Measurements from ENCODE around the gene PRPF6.

PRPF6 gene

DNA sequence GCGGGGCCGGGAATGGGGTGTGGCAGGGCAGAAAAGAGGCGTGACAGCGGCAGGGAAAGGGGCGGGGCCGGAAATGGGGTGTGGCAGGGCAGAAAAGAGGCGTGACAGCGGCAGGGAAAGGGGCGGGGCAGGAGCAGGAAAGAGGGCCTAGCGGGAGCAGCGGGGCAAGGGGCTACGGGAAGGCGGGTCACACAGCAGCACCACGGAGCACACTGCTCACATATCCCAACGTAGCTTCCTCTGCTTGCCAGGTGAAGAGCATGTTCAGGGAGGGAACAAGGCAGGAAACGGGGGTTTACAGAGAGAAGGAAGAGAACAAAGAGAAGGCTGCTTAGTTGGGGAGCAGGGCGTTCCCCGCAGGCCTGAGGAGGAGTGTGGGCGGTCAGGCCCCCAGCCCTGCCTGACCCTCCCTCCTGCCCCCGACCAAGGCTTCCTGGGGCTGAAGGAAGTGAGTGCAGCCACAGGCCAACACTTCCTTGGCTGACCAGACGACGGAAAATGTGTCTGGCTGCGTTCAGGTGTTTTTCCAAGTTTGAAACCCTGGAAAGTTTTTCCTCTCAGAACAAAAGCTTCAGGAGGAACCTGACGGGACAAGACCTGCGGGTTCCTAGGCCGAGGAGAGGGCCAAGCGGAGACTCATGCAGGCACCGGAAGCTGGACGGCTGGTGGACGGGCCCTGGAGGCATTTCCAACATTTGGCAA lies 38.5 kb upstream of the PRPF6 start:
- Mint-ChIP-seq H3K36me3 (ENCODE audit: insufficient read depth) (peaks cover 35% of the 10 kb centered on the region), H3K4me1 (ENCODE audit: low read depth in 2 of 2) (peaks cover 17 to 20% of the 10 kb centered on the region in 2 donors), H3K27ac (peak overlapping the region in 1 of 2 donors; percentile 85), H3K9me3 (peaks cover 0 to 1% of the 10 kb centered on the region in 2 donors), H3K4me3 (peak overlapping the region in 1 of 2 donors; percentile 51), H3K27me3 (no peaks in the 10 kb centered on the region)
- no peak for ATAC-seq (replicated peaks)
- no peak for DNase-seq

DNA sequence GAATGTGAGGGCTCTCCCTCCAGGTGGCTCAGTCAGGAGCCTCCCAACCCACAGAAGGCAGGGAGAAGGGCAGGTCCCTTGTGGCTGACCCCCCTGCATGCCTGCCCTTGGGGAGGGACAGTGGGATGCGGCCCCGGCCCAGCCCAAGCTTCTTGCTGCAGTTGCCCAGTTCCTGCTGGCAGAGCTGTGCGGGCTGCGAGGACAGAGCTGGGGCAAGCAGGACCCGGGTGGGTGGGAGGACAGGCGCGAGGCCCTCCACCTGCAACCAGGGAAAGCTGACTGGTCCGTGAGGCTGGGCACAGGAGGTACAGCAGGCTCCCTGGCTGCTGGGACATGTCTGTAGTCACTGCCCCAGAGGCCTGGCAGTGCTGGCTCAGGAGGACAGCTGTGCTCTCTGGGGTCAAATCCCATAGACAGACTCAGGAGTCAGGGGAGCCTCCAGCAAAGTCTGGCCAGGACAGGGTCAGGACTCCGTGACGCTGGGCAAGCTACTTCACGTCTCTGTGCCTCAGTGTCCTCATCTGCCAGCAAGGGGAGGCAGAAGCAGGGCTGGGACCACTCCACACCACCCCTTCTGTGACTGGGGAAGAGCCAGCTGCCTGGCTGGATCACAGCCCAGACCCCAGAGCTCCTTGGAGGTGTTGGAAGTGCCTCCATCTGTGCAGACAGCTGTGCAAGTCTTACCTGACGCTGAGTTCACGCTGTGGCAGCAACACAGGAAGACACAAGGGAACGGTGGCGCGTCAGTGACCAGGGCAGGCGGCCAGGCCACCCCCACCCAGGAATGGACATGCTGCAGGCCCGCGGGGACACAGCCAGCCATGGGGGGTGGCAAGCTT lies 37.7 kb upstream of the PRPF6 start:
- H3K36me3 Mint-ChIP-seq (ENCODE audit: insufficient read depth) = peaks cover 35% of the 10 kb centered on the region
- DNase-seq (no peak), ATAC-seq (replicated peaks) (no peak)
- H3K27ac Mint-ChIP-seq = no peak overlapping the region
- H3K27me3 Mint-ChIP-seq = no peaks in the 10 kb centered on the region
- peaks cover 0 to 1% of the 10 kb centered on the region in 2 donors for H3K9me3 Mint-ChIP-seq
- H3K4me1 Mint-ChIP-seq (ENCODE audit: low read depth in 2 of 2) = peaks cover 22 to 28% of the 10 kb centered on the region in 2 donors
- H3K4me3 Mint-ChIP-seq = peak overlapping the region in 1 of 2 donors; percentile 23

DNA sequence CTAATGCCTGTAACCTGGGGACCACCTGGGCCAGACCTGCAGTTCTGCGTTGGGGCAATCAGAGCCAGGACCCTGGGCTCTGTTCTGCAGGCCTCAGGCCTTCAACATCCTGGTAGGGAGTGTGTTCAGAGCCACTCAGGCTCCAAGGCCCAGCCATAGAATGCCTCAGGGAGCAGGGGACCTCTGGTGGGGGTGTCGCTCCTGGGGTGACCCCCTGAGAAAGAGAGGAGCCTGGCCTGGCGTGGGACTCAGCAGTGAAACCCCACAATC lies 37.2 kb upstream of the PRPF6 start:
- ATAC-seq (replicated peaks) = no peak
- Mint-ChIP-seq H3K27me3 (no peaks in the 10 kb centered on the region), H3K9me3 (peaks cover 0 to 1% of the 10 kb centered on the region in 2 donors), H3K4me1 (ENCODE audit: low read depth in 2 of 2) (peaks cover 27 to 33% of the 10 kb centered on the region in 2 donors), H3K4me3 (no peak overlapping the region), H3K36me3 (ENCODE audit: insufficient read depth) (peaks cover 41% of the 10 kb centered on the region), H3K27ac (no peak overlapping the region)
- no peak for DNase-seq

DNA sequence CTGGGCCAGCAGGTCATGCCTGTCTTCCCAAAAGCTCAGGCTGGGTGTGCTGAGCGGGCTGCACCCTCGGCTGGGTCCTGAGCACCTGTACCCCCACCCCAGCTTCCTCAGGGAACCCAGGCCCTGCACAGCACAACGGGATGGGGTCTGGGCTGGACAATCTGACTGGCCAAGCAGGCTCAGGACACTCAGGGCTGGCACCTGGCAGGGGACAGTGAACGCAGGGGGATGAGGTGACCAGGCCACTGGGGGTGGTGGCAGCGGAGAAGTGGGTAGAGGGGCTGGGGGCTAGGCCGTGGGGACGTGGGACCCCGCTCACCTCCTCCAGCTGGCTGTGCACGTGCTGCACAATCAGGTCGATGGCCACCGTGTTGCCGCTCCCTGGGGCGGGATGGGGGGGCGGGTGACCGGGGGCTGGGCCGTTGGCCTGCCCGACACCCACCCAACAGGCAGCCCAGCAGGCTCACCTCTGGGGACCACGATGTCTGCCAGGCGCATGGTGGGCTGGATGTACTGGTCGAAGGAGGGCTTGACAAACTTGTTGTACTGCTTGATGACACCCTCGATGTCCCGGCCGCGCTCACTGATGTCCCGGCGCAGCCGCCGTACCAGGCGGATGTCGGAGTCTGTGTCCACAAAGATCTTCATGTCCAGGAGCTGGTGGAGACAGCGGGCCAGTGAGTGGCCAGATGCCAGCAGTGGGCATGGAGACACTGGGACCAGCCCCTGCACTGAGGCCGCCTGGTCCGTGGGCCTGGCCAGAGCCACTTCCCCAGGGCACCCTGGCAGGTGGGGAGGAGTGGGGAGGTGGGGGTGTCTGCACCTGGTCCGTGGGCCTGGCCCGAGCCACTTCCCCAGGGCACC lies 36.6 kb upstream of the PRPF6 start:
- no peak overlapping the region for H3K27ac Mint-ChIP-seq
- peaks cover 33 to 38% of the 10 kb centered on the region in 2 donors for H3K4me1 Mint-ChIP-seq (ENCODE audit: low read depth in 2 of 2)

DNA sequence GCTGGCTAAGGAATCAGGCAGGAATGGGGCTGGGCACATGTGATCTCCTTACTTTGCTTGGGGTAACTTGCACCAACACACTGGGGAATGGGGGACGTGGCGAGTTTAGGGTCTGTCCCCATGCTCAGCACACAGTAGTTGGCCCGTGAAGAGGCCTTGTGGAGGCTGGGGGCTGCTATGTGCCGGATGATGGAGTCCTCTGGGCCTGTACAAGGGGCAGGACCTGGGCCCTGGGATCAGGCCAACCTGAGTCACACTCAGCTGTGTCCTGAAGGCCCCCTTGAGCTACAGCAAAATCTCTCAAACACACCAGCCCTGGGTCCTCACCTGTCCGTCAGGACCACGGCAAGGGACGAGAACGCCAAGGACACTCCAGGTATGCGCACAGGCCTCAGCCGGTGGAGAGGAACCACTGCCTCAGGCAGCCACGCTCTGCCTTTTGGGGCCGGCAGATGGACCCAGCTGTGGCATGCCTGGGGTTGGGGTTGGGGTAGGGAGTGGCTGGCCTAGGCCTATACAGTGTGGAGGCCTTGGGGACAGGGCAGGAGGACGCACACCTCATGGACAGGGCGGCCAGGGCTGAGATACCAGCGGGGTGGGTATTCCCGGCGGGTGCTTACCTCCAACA lies 35.8 kb upstream of the PRPF6 start:
- H3K9me3 Mint-ChIP-seq = peaks cover 0 to 1% of the 10 kb centered on the region in 2 donors
- H3K4me1 Mint-ChIP-seq (ENCODE audit: low read depth in 2 of 2) = peaks cover 38 to 42% of the 10 kb centered on the region in 2 donors
- no peak overlapping the region for H3K4me3 Mint-ChIP-seq
- peaks cover 51% of the 10 kb centered on the region for H3K36me3 Mint-ChIP-seq (ENCODE audit: insufficient read depth)
- DNase-seq (no peak), ATAC-seq (replicated peaks) (no peak)
- H3K27ac Mint-ChIP-seq = no peak overlapping the region
- H3K27me3 Mint-ChIP-seq = no peaks in the 10 kb centered on the region

More for the DNA sequence above, 36.6 kb upstream of the PRPF6 start:
- ATAC-seq (replicated peaks) (no peak), DNase-seq (no peak)
- H3K4me3 Mint-ChIP-seq = no peak overlapping the region
- peaks cover 0 to 1% of the 10 kb centered on the region in 2 donors for H3K9me3 Mint-ChIP-seq
- H3K27me3 Mint-ChIP-seq = no peaks in the 10 kb centered on the region
- peaks cover 47% of the 10 kb centered on the region for H3K36me3 Mint-ChIP-seq (ENCODE audit: insufficient read depth)

DNA sequence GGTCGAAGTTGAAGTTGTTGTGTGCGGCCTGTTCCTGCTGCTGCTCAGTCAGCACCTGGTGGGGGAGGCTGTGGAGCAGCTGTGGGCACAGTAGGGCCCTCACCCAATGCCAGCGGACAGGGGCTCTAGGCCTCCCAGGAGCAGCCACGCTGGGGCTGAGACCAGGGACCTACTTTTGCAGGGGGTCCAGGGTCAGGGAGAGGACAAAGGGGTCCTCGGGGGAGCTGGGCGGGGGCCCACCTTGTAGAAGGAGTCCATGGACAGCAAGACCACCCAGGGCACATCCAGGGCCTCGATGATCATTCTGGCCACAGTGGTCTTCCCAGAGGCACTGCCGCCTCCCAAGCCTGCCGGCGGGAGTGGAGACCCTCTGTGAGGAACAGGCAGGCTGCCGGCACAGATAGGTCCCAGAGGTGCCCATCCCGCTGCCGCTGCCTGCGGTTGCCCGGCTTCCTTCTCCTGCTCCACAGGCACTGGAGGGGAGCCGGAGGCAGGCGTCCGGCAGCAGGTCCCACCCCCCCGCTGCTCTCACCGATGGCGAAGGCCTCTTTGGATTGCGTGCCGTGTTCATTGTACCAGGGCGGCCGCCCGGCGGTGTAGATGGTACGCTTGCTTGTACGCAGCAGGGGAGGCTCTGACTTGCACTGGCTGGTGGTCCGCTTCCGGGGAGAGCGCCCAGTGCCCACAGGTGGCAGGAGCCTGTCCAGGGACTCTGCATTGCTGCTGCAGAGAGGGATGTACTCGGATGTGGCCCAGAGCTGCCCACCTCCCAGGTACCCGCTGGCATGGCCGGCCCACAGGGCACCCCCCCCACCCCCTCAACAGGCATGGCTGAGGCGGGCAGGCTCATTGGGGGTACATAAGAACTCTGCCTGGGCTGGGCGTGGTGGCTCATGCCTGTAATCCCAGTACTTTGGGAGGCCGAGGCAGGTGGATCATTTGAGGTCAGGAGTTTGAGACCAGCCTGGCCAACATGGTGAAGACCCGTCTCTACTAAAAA lies 34.7 kb upstream of the PRPF6 start:
- Mint-ChIP-seq H3K27ac (peak overlapping the region in 1 of 2 donors; percentile 46), H3K9me3 (peaks cover 0 to 1% of the 10 kb centered on the region in 2 donors), H3K4me1 (ENCODE audit: low read depth in 2 of 2) (peaks cover 38% of the 10 kb centered on the region in 2 donors), H3K36me3 (ENCODE audit: insufficient read depth) (peaks cover 50% of the 10 kb centered on the region), H3K4me3 (peak overlapping the region in 1 of 2 donors; percentile 94), H3K27me3 (no peaks in the 10 kb centered on the region)
- DNase-seq (no peak), ATAC-seq (replicated peaks) (no peak)

DNA sequence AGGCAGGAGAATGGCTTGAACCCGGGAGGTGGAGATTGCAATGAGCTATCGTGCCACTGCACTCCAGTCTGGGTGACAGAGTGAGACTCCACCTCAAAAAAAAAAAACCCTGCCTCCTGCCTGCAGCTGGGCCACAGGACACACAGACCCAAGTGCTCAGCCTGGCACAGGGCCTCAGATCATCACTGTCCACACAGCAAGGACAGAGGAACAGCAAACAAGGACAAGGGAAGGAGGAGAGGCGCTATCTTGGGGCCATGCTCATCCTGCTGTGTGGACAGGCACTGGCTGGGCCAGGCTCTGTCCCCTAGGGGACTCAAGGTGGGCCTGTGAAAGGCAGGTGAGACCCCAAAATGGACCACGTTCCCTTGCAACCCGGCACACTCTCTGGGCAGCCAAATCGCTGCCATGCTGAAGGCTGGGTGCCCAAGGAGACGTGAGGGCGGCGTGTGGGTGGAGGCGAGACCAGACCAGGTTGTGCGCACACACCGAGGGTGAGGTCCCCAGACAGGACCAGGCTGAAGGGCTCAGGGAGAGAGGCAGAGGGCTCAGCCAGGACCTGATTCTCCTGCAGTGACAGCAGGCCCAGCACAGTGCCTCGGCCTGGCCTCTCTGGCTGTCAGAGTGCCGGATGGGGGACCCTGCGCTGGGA lies 33.8 kb upstream of the PRPF6 start:
- DNase-seq = no peak
- Mint-ChIP-seq H3K9me3 (no peaks in the 10 kb centered on the region), H3K4me1 (ENCODE audit: low read depth in 2 of 2) (peaks cover 34 to 36% of the 10 kb centered on the region in 2 donors), H3K27me3 (no peaks in the 10 kb centered on the region), H3K4me3 (peak overlapping the region; percentile 90 to 94), H3K27ac (peak overlapping the region; percentile 46 to 92), H3K36me3 (ENCODE audit: insufficient read depth) (peaks cover 47% of the 10 kb centered on the region)
- no peak for ATAC-seq (replicated peaks)

DNA sequence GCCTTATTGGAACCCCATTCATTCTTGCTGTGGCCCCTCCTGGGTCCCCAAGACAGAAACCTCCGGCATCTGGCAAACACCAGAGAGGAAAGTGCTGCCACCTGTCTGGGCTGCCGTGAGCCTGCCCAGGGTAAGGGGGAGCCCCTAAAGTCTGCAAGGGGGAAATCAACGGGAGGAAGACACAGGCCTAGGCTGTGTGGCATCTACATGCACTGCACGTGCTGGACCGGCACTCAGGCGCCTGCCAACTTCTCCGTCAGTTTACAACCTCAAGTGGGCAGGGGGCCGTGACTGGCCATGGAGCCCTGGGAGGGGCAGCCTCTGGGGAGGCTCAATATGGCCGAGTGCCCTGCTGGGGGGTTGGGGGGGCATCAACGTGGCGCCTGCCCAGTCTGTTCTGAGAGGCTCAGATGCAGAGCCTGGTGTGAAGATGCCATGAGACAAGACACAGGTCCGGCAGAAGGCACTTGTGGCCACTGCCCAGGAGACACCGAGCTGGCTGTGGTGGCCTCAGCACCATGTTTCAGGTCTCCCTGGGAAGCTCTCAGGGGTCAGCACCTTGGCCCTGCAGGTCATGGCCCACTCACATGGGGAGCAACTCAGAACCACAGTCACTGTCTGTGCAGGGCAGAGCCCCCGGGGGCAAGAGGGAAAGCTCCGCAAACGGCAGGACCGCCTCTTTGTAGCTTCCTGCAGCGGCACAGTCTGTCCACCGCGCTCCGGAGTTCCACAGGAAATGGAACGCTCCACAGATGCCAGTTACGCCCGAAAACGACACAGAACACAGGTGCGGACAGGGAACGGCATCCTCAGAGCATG lies 33.1 kb upstream of the PRPF6 start:
- Mint-ChIP-seq H3K27ac (peak overlapping the region; percentile 92 to 97), H3K9me3 (no peaks in the 10 kb centered on the region), H3K4me1 (ENCODE audit: low read depth in 2 of 2) (peaks cover 34 to 36% of the 10 kb centered on the region in 2 donors), H3K36me3 (ENCODE audit: insufficient read depth) (peaks cover 43% of the 10 kb centered on the region), H3K4me3 (peak overlapping the region; percentile 90 to 94), H3K27me3 (no peaks in the 10 kb centered on the region)
- ATAC-seq (replicated peaks) (no peak), DNase-seq (peak in 1 of 3 experiments; percentile 35)

DNA sequence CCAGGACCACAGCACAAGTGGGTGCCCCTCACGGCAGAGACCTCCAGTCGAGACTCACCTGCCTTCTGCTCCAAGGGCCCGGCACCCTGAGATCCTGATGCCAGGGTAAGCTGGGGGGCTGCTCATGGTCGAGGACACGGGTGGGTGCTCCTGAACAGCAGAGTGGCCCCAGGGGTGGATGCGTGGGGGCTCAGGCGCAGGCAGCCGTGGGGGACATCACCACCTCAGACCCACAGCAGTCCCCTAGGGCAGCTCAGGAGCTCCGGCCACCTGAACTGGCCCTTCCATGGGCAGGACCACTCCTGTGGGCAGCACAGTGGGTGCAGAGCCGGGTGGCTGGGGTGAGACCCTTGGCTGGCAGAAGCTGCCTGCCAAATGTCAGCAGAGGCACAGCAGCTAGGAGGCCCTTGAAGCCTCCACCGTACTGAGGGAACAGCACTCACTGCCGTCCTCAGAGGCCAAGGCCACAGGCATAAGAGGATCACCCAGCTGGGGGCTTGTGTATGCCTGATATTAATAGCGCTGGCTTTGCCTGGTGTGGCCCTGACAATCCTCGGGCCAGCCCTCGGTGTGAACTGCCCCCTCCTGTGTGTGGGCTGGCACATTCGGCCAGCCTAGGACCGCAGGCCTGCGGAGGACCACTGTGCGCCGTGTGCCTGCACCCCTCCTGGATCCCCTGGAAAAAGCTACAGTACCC lies 30.1 kb upstream of the PRPF6 start:
- ATAC-seq (replicated peaks) (no peak), DNase-seq (no peak)
- Mint-ChIP-seq H3K4me3 (no peak overlapping the region), H3K27me3 (no peaks in the 10 kb centered on the region), H3K27ac (no peak overlapping the region), H3K9me3 (no peaks in the 10 kb centered on the region), H3K36me3 (ENCODE audit: insufficient read depth) (peaks cover 39% of the 10 kb centered on the region), H3K4me1 (ENCODE audit: low read depth in 2 of 2) (peaks cover 48 to 49% of the 10 kb centered on the region in 2 donors)

DNA sequence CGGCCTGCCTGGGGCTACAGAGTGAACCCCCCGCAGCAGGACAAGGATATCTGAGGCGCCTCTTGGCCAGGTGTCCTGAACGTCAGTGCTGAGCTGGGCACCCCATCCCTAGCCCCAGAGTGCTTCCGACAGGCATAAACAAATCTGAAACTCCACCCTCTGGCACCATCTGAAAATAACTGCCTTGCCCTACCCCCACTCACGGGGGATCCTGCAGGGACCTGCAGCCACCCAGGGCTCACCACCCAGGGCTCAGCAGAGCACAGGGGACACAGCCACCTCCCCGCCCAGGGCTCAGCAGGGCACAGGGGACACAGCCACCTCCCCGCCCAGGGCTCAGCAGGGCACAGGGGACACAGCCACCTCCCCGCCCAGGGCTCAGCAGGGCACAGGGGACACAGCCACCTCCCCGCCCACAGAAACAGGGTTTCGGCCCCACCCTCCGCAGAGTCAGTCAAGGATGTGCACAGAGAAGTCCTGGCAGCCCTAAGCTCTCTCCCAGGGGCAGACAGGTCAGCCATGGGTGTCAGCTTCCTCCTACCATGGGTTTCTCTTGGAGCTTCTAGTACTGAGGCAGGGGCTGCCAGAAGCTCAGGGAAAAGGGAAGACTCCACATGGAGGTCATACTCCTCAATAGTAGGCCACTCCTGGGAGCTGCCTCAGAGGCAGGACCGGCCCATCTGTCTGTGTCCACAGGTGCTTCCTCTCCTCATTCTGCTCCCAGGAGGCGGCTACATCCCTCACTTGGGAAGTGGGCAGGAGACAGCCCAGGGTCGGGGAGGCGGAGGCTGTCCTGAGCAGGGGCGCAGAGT lies 29.3 kb upstream of the PRPF6 start:
- H3K4me3 Mint-ChIP-seq = no peak overlapping the region
- no peaks in the 10 kb centered on the region for H3K9me3 Mint-ChIP-seq
- no peak overlapping the region for H3K27ac Mint-ChIP-seq
- no peak for DNase-seq
- peaks cover 48 to 49% of the 10 kb centered on the region in 2 donors for H3K4me1 Mint-ChIP-seq (ENCODE audit: low read depth in 2 of 2)
- H3K27me3 Mint-ChIP-seq = no peaks in the 10 kb centered on the region
- H3K36me3 Mint-ChIP-seq (ENCODE audit: insufficient read depth) = peaks cover 45% of the 10 kb centered on the region
- no peak for ATAC-seq (replicated peaks)
